ENCODE results near the gene TSPYL1.

DNA sequence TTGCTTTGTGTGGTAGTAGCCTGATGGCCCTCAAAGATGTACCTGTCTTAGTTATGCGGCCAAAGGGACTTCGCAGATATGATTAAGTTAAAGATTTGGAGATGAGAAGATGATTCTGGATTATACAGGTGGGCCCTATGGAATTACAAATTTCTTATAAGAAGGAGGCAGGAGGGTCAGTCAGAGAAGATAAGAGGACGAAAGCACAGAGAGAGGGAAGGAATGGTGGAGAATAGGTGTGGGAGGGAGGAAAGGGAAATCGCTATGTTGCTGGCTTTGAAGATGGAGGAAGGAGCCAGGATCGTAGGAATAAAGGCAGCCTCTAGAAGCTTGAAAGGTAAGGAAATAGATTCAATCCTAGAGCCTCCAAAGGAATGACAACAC lies 1.2 kb upstream of the TSPYL1 start:
- TF ChIP-seq, protein P1, sequence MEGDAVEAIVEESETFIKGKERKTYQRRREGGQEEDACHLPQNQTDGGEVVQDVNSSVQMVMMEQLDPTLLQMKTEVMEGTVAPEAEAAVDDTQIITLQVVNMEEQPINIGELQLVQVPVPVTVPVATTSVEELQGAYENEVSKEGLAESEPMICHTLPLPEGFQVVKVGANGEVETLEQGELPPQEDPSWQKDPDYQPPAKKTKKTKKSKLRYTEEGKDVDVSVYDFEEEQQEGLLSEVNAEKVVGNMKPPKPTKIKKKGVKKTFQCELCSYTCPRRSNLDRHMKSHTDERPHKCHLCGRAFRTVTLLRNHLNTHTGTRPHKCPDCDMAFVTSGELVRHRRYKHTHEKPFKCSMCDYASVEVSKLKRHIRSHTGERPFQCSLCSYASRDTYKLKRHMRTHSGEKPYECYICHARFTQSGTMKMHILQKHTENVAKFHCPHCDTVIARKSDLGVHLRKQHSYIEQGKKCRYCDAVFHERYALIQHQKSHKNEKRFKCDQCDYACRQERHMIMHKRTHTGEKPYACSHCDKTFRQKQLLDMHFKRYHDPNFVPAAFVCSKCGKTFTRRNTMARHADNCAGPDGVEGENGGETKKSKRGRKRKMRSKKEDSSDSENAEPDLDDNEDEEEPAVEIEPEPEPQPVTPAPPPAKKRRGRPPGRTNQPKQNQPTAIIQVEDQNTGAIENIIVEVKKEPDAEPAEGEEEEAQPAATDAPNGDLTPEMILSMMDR (IDR thresholded peaks at IDR 0.05), result no peak
- TF ChIP-seq POLR2A (IDR thresholded peaks at IDR 0.05), result no peak

All from thyroid gland (tissue), 4 donors.